Mucosa of descending colon (tissue), 3 donors: Measurements from ENCODE around the gene A2ML1. TPM values are rescaled to one million over a fixed set of nuclear protein-coding genes. Genes with fewer than 3 reads are reported as not detected.
"Not testable (repeated sequence)": the region's sequence is repeated elsewhere in the genome, so short reads cannot be mapped to it uniquely, and the experiment has no call there.

Experiments
- ATAC-seq: fragments of 200-7000 bp; cut with Tn5 transposase; one replicate; pipeline ENCODE4 v1.9.1; 2020; ENCODE audit warnings: mild to moderate bottlenecking, moderate library complexity
- DNase-seq, 3 donors: peaks; one replicate each; pipeline ENCODE4 v3.0.0-alpha.2; 2020
- H3K36me3 ChIP-seq: fragments of 200-600 bp; one replicate; pipeline ENCODE4 v1.8.0; 2021; ENCODE audit warnings: low read depth, mild to moderate bottlenecking
- H3K4me1 ChIP-seq: fragments of 200-600 bp; one replicate; pipeline ENCODE4 v1.8.0; 2021; ENCODE audit warnings: low read depth, mild to moderate bottlenecking
- H3K4me3 ChIP-seq: fragments of 200-600 bp; one replicate; pipeline ENCODE4 v1.8.0; 2021; ENCODE audit warnings: mild to moderate bottlenecking
- H3K9me3 ChIP-seq: fragments of 200-600 bp; one replicate; pipeline ENCODE4 v1.8.0; 2021; ENCODE audit warnings: mild to moderate bottlenecking
- intact Hi-C, 2 donors: fragments of 100-400 bp; cut with DNase I in 1 of 2; cut with micrococcal nuclease in 1 of 2; formaldehyde crosslinking; loops; one replicate each; pipeline versions ENCODE4 v1.11.0 to v1.11.1; 2022; cut with DNase I, micrococcal nuclease
- total RNA-seq, 3 donors: library from RNA; stranded (reverse); fragmentation: NEBNext Ultra II Directional in 2 of 3; extraction: Animal tissue kit (Norgen Biotek cat#: 25700) in 2 of 3; gene quantifications; one replicate each; pipeline versions ENCODE4 v1.2.1 to v1.2.4, GENCODE V29; 2021 to 2023
- TF ChIP-seq, protein P1 (sequence below): fragments of 200-600 bp; IDR thresholded peaks from one replicate; pipeline ENCODE4 v1.8.0; 2022; ENCODE audit warnings: antibody characterized with exemption, mild to moderate bottlenecking
- donor health status: DM: no; HTN: no; CAD: no; lungs with moderate emphysema.
- donor health status: DM: no; HTN: no; CAD: no.
- donor health status: DM: no; HTN: yes; CAD: no.

The A2ML1 gene
- total RNA-seq, 3 donors from 2014 or later: 0.46 TPM; not detected in 2

DNA sequence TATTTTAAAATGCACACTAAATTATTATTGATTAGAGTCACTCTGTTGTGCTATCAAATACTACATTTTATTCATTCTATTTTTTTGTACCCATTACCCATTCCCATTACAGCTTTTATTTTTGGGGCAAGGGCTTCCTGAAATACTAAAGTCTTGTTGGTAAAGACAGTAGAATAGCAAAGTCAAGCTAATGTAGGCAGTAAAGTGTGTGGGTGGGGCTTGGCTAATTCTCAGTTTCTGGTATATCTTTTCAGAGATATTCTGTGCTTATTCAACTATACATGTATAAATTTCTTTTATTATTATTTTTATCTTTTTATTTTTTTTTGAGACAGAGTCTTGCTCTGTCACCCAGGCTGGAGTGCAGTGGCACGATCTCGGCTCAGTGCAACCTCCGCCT, 69.6 kb downstream of the A2ML1 start:
- intact Hi-C loops: loop anchor here in 1 of 2 donors (10.0 kb wide), 1 partner anchor 207 kb away; no protein-coding TSS in a partner anchor
- TF ChIP-seq, protein P1, sequence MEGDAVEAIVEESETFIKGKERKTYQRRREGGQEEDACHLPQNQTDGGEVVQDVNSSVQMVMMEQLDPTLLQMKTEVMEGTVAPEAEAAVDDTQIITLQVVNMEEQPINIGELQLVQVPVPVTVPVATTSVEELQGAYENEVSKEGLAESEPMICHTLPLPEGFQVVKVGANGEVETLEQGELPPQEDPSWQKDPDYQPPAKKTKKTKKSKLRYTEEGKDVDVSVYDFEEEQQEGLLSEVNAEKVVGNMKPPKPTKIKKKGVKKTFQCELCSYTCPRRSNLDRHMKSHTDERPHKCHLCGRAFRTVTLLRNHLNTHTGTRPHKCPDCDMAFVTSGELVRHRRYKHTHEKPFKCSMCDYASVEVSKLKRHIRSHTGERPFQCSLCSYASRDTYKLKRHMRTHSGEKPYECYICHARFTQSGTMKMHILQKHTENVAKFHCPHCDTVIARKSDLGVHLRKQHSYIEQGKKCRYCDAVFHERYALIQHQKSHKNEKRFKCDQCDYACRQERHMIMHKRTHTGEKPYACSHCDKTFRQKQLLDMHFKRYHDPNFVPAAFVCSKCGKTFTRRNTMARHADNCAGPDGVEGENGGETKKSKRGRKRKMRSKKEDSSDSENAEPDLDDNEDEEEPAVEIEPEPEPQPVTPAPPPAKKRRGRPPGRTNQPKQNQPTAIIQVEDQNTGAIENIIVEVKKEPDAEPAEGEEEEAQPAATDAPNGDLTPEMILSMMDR: no peak
- ATAC-seq: no peak
- H3K9me3 ChIP-seq: no peaks in the 10 kb centered on the region
- H3K36me3 ChIP-seq: no peaks in the 10 kb centered on the region
- H3K4me1 ChIP-seq: no peaks in the 10 kb centered on the region
- no peak for DNase-seq
- H3K4me3 ChIP-seq: no peak overlapping the region

DNA sequence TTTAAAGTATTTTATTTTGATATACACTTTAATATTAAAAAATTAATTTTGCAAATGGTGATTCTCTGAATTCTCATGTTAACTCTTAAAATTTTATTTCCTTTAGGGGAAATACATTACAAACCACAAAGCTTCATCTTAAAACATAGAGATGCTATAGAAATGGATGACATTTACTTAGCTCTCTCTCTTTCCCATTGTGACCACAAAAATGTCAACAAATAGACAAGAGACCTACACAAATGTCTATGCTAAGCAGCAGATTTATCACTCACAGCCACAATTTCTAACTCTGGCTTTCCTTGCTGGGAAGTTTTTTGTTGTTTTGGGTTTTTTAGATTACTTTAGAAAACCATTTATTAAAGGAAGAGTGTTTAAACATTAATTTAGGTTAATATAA, 72.0 kb downstream of the A2ML1 start:
- intact Hi-C loops: loop anchor here in 1 of 2 donors (10.0 kb wide), 1 partner anchor 210 kb away; no protein-coding TSS in a partner anchor
- TF ChIP-seq, protein P1: no peak
- no peak for ATAC-seq

DNA sequence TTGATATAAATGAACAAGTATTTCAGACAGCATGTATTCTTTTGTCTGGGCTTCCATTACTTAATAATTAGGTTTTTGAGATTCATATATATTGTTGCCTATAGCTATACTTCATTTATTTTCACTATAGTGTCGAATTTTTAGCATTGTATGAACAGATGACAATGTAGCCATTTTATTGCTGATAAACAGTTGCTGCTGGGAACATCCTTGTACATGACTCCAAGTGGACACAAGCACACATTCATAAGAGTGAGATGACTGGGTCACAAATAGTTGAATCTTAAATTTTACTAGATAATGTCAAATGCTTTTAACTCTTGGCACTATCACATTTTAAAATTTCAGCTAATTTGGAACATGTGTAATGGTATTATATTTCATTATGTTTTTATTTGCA, 72.6 kb downstream of the A2ML1 start:
- no peaks in the 10 kb centered on the region for H3K36me3 ChIP-seq
- TF ChIP-seq, protein P1: no peak
- H3K4me3 ChIP-seq: no peak overlapping the region
- ATAC-seq (no peak), DNase-seq (no peak)
- intact Hi-C loops: loop anchor here in 1 of 2 donors (10.0 kb wide), 1 partner anchor 210 kb away; no protein-coding TSS in a partner anchor
- no peaks in the 10 kb centered on the region for H3K9me3 ChIP-seq
- no peaks in the 10 kb centered on the region for H3K4me1 ChIP-seq

More for the DNA sequence above, 72.0 kb downstream of the A2ML1 start:
- Histone ChIP-seq H3K36me3 (no peaks in the 10 kb centered on the region), H3K9me3 (no peaks in the 10 kb centered on the region), H3K4me3 (no peak overlapping the region), H3K4me1 (no peaks in the 10 kb centered on the region)
- no peak for DNase-seq

DNA sequence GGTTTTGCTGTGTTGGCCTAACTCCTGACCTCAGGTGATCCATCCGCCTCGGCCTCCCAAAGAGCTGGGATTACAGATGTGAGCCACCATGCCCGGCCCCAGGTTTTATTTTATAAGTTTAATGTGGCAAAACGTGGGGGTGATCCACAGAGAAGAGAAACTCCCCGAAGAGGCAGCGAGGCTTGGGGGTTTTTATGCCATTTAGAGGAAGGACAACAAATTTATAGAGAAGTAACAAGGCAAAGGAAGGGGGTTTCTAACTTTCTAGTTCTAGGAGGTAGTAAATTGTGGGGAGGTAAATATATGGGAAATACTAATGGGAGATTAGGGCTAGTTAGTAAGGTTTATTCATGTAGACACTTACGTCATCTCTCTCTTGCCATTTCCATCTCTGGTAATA, 74.7 kb downstream of the A2ML1 start:
- intact Hi-C loops: loop anchor here in 1 of 2 donors (10.0 kb wide), 1 partner anchor 212 kb away; no protein-coding TSS in a partner anchor
- Histone ChIP-seq H3K9me3 (no peaks in the 10 kb centered on the region), H3K36me3 (no peaks in the 10 kb centered on the region), H3K4me3 (no peak overlapping the region), H3K4me1 (no peaks in the 10 kb centered on the region)
- TF ChIP-seq, protein P1: no peak
- ATAC-seq (no peak), DNase-seq (no peak)

DNA sequence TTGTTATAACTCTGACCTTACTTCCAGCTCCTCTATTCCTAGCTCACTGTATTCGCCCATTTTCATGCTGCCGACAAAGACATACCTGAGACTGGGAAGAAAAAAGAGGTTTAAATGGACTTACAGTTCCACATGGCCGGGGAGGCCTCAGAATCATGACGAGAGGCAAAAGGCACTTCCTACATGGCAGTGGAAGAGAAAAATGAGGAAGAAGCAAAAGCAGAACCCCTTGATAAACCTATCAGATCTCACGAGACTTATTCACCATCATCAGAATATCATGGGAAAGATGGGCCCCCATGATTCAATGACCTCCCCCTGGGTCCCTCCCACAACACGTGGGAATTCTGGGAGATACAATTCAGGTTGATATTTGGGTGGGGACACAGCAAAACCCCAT, 77.4 kb downstream of the A2ML1 start:
- no peak for DNase-seq
- no peaks in the 10 kb centered on the region for H3K36me3 ChIP-seq
- intact Hi-C loops: loop anchor here in 1 of 2 donors (10.0 kb wide), 1 partner anchor 215 kb away; no protein-coding TSS in a partner anchor
- H3K4me1 ChIP-seq: no peaks in the 10 kb centered on the region
- TF ChIP-seq, protein P1: no peak
- no peak for ATAC-seq
- no peaks in the 10 kb centered on the region for H3K9me3 ChIP-seq
- H3K4me3 ChIP-seq: no peak overlapping the region

DNA sequence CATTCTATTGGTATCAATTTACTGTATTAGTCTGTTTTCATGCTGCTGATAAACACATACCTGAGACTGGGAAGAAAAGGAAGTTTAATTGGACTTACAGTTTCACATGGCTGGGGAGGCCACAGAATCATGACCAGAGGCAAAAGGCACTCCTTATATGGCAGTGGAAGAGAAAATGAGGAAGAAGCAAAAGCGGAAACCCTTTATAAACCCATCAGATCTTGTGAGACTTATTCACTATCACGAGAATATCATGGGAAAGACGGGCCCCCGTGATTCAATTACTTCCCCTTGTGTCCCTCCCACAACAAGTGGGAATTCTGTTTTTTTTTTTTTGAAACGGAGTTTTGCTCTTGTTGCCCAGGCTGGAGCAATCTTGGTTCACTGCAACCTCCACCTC, 80.3 kb downstream of the A2ML1 start:
- intact Hi-C loops, H3K9me3 ChIP-seq, H3K4me3 ChIP-seq, H3K36me3 ChIP-seq, H3K4me1 ChIP-seq, ATAC-seq: not testable (repeated sequence)
- DNase-seq: peak in 1 of 3 donors; percentile 21
